DOHH2 (cell line): ENCODE data around the gene TCF20.

Experiments
- EZH2phosphoT487 ChIP-seq: fragments of 200-600 bp; sonication (generic); IDR thresholded peaks from 2 replicates; pipeline ENCODE4 v1.6.1; 2017; ENCODE audit warnings: borderline replicate concordance, mild to moderate bottlenecking, antibody characterized with exemption, low read length, moderate library complexity, mixed read lengths
- TF ChIP-seq, protein P1 (sequence below): fragments of 200-600 bp; sonication (generic); IDR thresholded peaks from one replicate; pipeline ENCODE4 v1.5.1; 2014; ENCODE audit warnings: antibody characterized with exemption, mild to moderate bottlenecking, low read depth, low read length; ENCODE audit not compliant: poor library complexity, severe bottlenecking

DNA sequence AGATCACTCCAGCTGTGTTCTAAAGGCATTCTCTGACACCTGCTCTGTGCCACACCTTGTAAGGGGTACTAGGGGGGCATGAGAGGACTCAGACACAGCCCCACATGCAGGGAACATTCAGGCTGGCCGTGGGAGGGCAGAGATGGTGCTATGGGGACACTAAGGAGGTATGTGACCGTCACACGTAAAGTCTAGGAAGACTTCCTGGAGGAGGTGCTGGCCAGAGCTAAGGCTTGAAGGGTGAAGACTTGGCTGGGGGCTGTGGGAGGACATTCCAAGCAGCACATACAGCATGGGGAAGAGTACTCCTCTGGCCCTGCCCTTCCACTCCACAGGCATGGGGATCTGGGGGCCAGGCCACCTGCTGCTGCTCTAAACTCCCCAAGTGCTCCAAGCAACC is 48.5 kb upstream of the TCF20 start:
- TF ChIP-seq, protein P1, sequence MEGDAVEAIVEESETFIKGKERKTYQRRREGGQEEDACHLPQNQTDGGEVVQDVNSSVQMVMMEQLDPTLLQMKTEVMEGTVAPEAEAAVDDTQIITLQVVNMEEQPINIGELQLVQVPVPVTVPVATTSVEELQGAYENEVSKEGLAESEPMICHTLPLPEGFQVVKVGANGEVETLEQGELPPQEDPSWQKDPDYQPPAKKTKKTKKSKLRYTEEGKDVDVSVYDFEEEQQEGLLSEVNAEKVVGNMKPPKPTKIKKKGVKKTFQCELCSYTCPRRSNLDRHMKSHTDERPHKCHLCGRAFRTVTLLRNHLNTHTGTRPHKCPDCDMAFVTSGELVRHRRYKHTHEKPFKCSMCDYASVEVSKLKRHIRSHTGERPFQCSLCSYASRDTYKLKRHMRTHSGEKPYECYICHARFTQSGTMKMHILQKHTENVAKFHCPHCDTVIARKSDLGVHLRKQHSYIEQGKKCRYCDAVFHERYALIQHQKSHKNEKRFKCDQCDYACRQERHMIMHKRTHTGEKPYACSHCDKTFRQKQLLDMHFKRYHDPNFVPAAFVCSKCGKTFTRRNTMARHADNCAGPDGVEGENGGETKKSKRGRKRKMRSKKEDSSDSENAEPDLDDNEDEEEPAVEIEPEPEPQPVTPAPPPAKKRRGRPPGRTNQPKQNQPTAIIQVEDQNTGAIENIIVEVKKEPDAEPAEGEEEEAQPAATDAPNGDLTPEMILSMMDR, result no peak
- no peak for TF ChIP-seq EZH2phosphoT487
